ENCODE results near the gene PRB2.

- TF ChIP-seq CTCF (IDR thresholded peaks at IDR 0.05; ENCODE audit: low read length) (no peak), EZH2 (IDR thresholded peaks at IDR 0.05; ENCODE audit: borderline replicate concordance, low read length) (no peak)
Observed at GRCh38 chr12:11437966-11438365, 42.6 kb upstream of the PRB2 start.

All from OCI-LY1 (cell line).